Prostate gland (tissue), 2 donors: ENCODE measurements around the gene TPGS1.

Source experiments
- POLR2A ChIP-seq: fragments of 450-650 bp; IDR thresholded peaks from one replicate; pipeline ENCODE4 v1.6.1; 2016; ENCODE audit warnings: antibody characterized with exemption, mild to moderate bottlenecking
- TF ChIP-seq, protein P1 (sequence below), 4 experiments: fragments of 200-600 bp in 2 of 4; fragments of 450-650 bp in 2 of 4; sonication (generic) in 2 of 4; IDR thresholded peaks; 1 replicate in 3 of 4; 2 replicates in 1 of 4; pipeline ENCODE4 v1.5.1; 2016 to 2019; ENCODE audit warnings: antibody characterized with exemption in 4 of 4, mild to moderate bottlenecking in 2 of 4, moderate library complexity in 2 of 4

DNA sequence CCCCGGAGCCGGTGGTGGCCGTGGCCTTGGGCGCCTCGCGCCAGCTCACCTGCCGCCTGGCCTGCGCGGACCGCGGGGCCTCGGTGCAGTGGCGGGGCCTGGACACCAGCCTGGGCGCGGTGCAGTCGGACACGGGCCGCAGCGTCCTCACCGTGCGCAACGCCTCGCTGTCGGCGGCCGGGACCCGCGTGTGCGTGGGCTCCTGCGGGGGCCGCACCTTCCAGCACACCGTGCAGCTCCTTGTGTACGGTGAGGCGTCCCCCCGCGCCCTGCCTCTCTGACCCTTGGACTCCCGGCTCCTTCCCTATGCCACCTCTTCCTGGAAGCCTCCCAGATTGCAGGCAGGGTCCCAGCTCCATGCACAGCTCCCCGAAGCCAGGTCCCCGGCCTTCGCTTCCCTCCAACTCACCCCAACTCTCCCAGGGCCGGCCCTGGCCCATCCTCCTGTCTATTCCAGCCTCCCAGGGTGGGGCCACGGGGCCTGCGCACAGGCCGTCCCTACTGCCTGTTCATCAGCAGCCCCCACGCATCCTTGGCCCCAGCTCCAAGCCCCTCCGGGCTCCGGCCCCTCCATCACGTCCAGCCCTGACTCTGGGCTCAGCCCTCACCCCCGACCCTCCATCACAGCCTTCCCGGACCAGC, 9.3 kb upstream of the TPGS1 start:
- TF ChIP-seq, protein P1, sequence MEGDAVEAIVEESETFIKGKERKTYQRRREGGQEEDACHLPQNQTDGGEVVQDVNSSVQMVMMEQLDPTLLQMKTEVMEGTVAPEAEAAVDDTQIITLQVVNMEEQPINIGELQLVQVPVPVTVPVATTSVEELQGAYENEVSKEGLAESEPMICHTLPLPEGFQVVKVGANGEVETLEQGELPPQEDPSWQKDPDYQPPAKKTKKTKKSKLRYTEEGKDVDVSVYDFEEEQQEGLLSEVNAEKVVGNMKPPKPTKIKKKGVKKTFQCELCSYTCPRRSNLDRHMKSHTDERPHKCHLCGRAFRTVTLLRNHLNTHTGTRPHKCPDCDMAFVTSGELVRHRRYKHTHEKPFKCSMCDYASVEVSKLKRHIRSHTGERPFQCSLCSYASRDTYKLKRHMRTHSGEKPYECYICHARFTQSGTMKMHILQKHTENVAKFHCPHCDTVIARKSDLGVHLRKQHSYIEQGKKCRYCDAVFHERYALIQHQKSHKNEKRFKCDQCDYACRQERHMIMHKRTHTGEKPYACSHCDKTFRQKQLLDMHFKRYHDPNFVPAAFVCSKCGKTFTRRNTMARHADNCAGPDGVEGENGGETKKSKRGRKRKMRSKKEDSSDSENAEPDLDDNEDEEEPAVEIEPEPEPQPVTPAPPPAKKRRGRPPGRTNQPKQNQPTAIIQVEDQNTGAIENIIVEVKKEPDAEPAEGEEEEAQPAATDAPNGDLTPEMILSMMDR (IDR thresholded peaks at IDR 0.05), result no peak
- no peak for TF ChIP-seq POLR2A
